Measurements from ENCODE around the gene C11orf21. TPM values are rescaled to one million over a fixed set of nuclear protein-coding genes. Genes with fewer than 3 reads are reported as not detected.

The C11orf21 gene
- total and polyA plus RNA-seq, 9 of the 15 experiments (the other 6 are each of a cell fraction or from before 2014, with no cell fraction given) = 0.10 to 2.6 (median 2.0) TPM

DNA sequence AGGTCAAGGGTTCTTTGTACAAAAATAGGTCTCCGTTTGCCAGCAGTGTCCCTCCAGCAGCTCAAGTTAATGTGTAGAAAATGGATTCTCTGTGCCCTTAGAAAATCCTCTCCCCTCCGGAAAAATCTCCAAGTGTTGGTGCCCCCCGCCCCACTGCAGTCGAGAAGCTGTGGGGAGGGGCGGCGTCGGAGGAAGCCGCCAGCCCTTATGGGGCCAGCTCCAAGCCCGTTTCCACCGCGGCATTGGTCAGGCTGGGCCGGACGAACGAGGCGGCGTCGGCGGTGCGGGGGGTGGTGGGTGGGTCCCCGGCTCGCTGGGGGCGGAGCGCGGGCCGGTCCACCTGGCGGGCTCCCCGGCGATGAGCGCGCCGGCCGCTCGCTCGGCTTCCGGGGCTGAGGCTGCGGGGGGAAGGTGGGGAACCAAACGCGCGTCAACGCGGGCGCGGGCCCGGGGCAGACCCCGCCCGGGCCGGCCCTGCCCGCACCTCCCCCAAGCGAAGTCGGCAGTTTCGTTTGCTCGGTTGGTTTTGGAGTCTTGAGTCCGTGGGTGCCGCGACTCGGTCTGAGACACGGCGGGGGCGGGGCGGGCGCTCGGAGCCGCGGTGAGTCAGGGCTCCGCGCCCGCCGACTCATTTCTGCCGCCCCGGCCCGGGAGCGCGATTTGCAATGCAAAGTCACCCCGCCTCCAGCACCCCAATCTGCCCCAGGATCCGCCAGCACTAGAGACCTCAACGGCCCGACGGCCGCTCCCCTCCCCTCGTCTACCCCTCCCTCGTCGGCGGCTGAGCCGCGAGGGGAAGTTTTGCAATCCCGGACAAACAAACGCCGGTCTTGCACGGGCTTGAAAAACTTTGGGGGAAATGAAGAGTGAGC, 32.8 kb downstream of the C11orf21 start:
- in situ Hi-C loops (cut with MboI) = no loop called here
- Histone ChIP-seq H2AFZ (ENCODE audit: low read depth, low read length) (peak overlapping the region; percentile 68), H3K36me3 (ENCODE audit: control insufficient read depth, insufficient read depth, low read length) (no peaks in the 10 kb centered on the region), H3K9me1 (ENCODE audit: control insufficient read depth, insufficient read depth, low read length) (no peaks in the 10 kb centered on the region), H3K4me3 (peak overlapping the region; percentile 38), H3K4me1 (replicated peaks in 1 of 2; ENCODE audit: control insufficient read depth in 2 of 2, insufficient read depth in 2 of 2, low read length in 2 of 2) (peaks cover 8 to 50% of the 10 kb centered on the region in 2 experiments; a peak in 4 of 5 replicates), H3K27ac (ENCODE audit: extremely low read depth, low read depth, low read length) (no peak overlapping the region), H3K27me3 (ENCODE audit: control insufficient read depth in 2 of 2, insufficient read depth in 2 of 2, low read length in 2 of 2) (peaks cover 5 to 81% of the 10 kb centered on the region in 2 experiments; a peak in 3 of 5 replicates), H4K20me1 (replicated peaks; ENCODE audit: control insufficient read depth, insufficient read depth, low read length) (peaks cover 6% of the 10 kb centered on the region; the same call in 1 of the 2 replicates), H3K79me2 (ENCODE audit: control insufficient read depth, insufficient read depth, low read length) (no peaks in the 10 kb centered on the region), H3K9ac (ENCODE audit: insufficient read depth in 1 of 2, low read depth in 2 of 2, low read length in 2 of 2) (peak overlapping the region in 1 of 2 experiments; percentile 64; a peak in 2 of 4 replicates), H3K9me3 (replicated peaks; ENCODE audit: control insufficient read depth, insufficient read depth, low read depth, low read length) (no peaks in the 10 kb centered on the region), H3K4me2 (ENCODE audit: insufficient read depth, low read length) (peak overlapping the region; percentile 32)
- CTCF ChIA-PET (ENCODE audit: low intra/inter-chr PET ratio) = no interaction called here
- ATAC-seq = peak; percentile 70
- peak; percentile 23 for FAIRE-seq
- WGBS (ENCODE audit: insufficient coverage, low coverage, missing lambda C conversion rate) = 19% methylated on average over 30 of the region's 89 CpGs
- peak; percentile 50 to 85 (median 78) for DNase-seq (ENCODE audit: extremely low read depth in 1 of 4, low spot score in 3 of 4)
- intact Hi-C loops (cut with micrococcal nuclease) = no loop called here
- POLR2A ChIA-PET = interaction anchor here (0.7 kb wide), 1 partner anchor 17 kb away, joined by 3 read pairs; no protein-coding TSS in a partner anchor
- BruUV-seq (replicated peaks) = no TSS peak
- TF ChIP-seq MAZ (CRISPR knock-in tag; conservative IDR thresholded peaks at IDR 0.05 in 1 of 2, IDR thresholded peaks at IDR 0.05 in 1 of 2) = peak in 1 of 2 experiments; percentile 44; a peak in 1 of 4 replicates
- peak; percentile 58; the same call in 1 of the 2 replicates for TF ChIP-seq ZBTB7A (IDR thresholded peaks at IDR 0.05; ENCODE audit: borderline replicate concordance, control insufficient read depth, low read depth, low read length)
- TF ChIP-seq, protein P1, sequence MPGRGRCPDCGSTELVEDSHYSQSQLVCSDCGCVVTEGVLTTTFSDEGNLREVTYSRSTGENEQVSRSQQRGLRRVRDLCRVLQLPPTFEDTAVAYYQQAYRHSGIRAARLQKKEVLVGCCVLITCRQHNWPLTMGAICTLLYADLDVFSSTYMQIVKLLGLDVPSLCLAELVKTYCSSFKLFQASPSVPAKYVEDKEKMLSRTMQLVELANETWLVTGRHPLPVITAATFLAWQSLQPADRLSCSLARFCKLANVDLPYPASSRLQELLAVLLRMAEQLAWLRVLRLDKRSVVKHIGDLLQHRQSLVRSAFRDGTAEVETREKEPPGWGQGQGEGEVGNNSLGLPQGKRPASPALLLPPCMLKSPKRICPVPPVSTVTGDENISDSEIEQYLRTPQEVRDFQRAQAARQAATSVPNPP (IDR thresholded peaks at IDR 0.05; ENCODE audit: borderline replicate concordance, insufficient read depth, insufficient read length) = no peak
- TF ChIP-seq, protein P2, sequence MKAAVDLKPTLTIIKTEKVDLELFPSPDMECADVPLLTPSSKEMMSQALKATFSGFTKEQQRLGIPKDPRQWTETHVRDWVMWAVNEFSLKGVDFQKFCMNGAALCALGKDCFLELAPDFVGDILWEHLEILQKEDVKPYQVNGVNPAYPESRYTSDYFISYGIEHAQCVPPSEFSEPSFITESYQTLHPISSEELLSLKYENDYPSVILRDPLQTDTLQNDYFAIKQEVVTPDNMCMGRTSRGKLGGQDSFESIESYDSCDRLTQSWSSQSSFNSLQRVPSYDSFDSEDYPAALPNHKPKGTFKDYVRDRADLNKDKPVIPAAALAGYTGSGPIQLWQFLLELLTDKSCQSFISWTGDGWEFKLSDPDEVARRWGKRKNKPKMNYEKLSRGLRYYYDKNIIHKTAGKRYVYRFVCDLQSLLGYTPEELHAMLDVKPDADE (conservative IDR thresholded peaks at IDR 0.05; ENCODE audit: control insufficient read depth, low read depth, low read length) = no peak
- peak; percentile 43; the same call in 1 of the 2 replicates for TF ChIP-seq POLR2G (IDR thresholded peaks at IDR 0.05; ENCODE audit: low read depth, low read length)
- TF ChIP-seq, protein P3, sequence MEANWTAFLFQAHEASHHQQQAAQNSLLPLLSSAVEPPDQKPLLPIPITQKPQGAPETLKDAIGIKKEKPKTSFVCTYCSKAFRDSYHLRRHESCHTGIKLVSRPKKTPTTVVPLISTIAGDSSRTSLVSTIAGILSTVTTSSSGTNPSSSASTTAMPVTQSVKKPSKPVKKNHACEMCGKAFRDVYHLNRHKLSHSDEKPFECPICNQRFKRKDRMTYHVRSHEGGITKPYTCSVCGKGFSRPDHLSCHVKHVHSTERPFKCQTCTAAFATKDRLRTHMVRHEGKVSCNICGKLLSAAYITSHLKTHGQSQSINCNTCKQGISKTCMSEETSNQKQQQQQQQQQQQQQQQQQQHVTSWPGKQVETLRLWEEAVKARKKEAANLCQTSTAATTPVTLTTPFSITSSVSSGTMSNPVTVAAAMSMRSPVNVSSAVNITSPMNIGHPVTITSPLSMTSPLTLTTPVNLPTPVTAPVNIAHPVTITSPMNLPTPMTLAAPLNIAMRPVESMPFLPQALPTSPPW (CRISPR knock-in tag; IDR thresholded peaks at IDR 0.05) = peak; percentile 57
- TF ChIP-seq EGR1 (conservative IDR thresholded peaks at IDR 0.05) = peak; percentile 59
- TF ChIP-seq CXXC5 (CRISPR knock-in tag; IDR thresholded peaks at IDR 0.05) = 0 out of 2 replicates have a peak, but pooled peaks have one; percentile 25
- TF ChIP-seq, protein P4, sequence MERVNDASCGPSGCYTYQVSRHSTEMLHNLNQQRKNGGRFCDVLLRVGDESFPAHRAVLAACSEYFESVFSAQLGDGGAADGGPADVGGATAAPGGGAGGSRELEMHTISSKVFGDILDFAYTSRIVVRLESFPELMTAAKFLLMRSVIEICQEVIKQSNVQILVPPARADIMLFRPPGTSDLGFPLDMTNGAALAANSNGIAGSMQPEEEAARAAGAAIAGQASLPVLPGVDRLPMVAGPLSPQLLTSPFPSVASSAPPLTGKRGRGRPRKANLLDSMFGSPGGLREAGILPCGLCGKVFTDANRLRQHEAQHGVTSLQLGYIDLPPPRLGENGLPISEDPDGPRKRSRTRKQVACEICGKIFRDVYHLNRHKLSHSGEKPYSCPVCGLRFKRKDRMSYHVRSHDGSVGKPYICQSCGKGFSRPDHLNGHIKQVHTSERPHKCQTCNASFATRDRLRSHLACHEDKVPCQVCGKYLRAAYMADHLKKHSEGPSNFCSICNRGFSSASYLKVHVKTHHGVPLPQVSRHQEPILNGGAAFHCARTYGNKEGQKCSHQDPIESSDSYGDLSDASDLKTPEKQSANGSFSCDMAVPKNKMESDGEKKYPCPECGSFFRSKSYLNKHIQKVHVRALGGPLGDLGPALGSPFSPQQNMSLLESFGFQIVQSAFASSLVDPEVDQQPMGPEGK (CRISPR knock-in tag; IDR thresholded peaks at IDR 0.05; ENCODE audit: borderline replicate concordance) = no peak
- 0 out of 2 replicates have a peak, but pooled peaks have one; percentile 16 for TF ChIP-seq CEBPB (tag; IDR thresholded peaks at IDR 0.05)

Data from K562 (cell line).